SK-N-SH treated with all-trans-retinoic acid at 6 μM for 48 hours (cell line): Measurements from ENCODE around the gene TSPAN9.

Experiments
- ATAC-seq: fragments of 200-7000 bp; cut with Tn5 transposase; 3 replicates; pipeline ENCODE4 v1.9.1; 2020; ENCODE audit warnings: mild to moderate bottlenecking, moderate library complexity
- ARNTL ChIP-seq: fragments of 450-650 bp; formaldehyde crosslinking; IDR thresholded peaks from 2 replicates; pipeline ENCODE4 v1.5.0; 2020; ENCODE audit warnings: low read depth, mild to moderate bottlenecking, moderate library complexity, borderline replicate concordance
- BACH2 ChIP-seq: fragments of 250-450 bp; sonication (Bioruptor Pico); IDR thresholded peaks from 2 replicates; pipeline ENCODE4 v1.9.0; 2021; ENCODE audit warnings: mild to moderate bottlenecking, borderline replicate concordance
- CSDC2 ChIP-seq: fragments of 250-450 bp; sonication (Bioruptor Pico); IDR thresholded peaks from 2 replicates; pipeline ENCODE4 v1.5.0; 2020; ENCODE audit warnings: mild to moderate bottlenecking, moderate library complexity
- ESRRG ChIP-seq: fragments of 250-450 bp; sonication (Bioruptor Pico); IDR thresholded peaks from 2 replicates; pipeline ENCODE4 v1.6.1; 2021; ENCODE audit warnings: mild to moderate bottlenecking
- GLIS3 ChIP-seq: fragments of 250-450 bp; sonication (Bioruptor Pico); IDR thresholded peaks from 2 replicates; pipeline ENCODE4 v1.5.0; 2020; ENCODE audit warnings: mild to moderate bottlenecking, moderate library complexity
- ISL1 ChIP-seq: fragments of 250-450 bp; sonication (Bioruptor Pico); IDR thresholded peaks from 2 replicates; pipeline ENCODE4 v2.1.2; 2022; ENCODE audit warnings: mild to moderate bottlenecking, moderate library complexity
- OSR1 ChIP-seq: fragments of 250-450 bp; sonication (Bioruptor Pico); IDR thresholded peaks from 2 replicates; pipeline ENCODE4 v1.8.0; 2022; ENCODE audit warnings: moderate library complexity, mild to moderate bottlenecking, inconsistent platforms
- PPARA ChIP-seq: fragments of 250-450 bp; sonication (Bioruptor Pico); IDR thresholded peaks from 2 replicates; pipeline ENCODE4 v1.5.0; 2020; ENCODE audit warnings: mild to moderate bottlenecking, borderline replicate concordance
- RARB ChIP-seq: fragments of 250-450 bp; sonication (Bioruptor Pico); IDR thresholded peaks from 2 replicates; pipeline ENCODE4 v1.8.0; 2021; ENCODE audit warnings: mild to moderate bottlenecking, moderate library complexity
- SNAI2 ChIP-seq: fragments of 250-450 bp; sonication (Bioruptor Pico); IDR thresholded peaks from 2 replicates; pipeline ENCODE4 v1.5.0; 2020; ENCODE audit warnings: mild to moderate bottlenecking, moderate library complexity
- TCF4 ChIP-seq: fragments of 250-450 bp; sonication (Bioruptor Pico); IDR thresholded peaks from 2 replicates; pipeline ENCODE4 v1.8.0; 2021; ENCODE audit warnings: mild to moderate bottlenecking, moderate library complexity, borderline replicate concordance
- TOX ChIP-seq: fragments of 250-450 bp; sonication (Bioruptor Pico); IDR thresholded peaks from 2 replicates; pipeline ENCODE4 v1.8.0; 2021; ENCODE audit warnings: mild to moderate bottlenecking, moderate library complexity, borderline replicate concordance
- ZC3H10 ChIP-seq: fragments of 250-450 bp; sonication (Bioruptor Pico); IDR thresholded peaks from 2 replicates; pipeline ENCODE4 v1.5.1; 2021; ENCODE audit warnings: mild to moderate bottlenecking, moderate library complexity
- ZFP3 ChIP-seq: fragments of 250-450 bp; sonication (Bioruptor Pico); IDR thresholded peaks from 2 replicates; pipeline ENCODE4 v1.5.0; 2020; ENCODE audit warnings: mild to moderate bottlenecking, moderate library complexity
- ZFP30 ChIP-seq: fragments of 450-650 bp; formaldehyde crosslinking; IDR thresholded peaks from 2 replicates; pipeline ENCODE4 v1.5.0; 2022; ENCODE audit warnings: mild to moderate bottlenecking, moderate library complexity
- ZNF70 ChIP-seq: fragments of 450-650 bp; formaldehyde crosslinking; IDR thresholded peaks from 2 replicates; pipeline ENCODE4 v1.5.0; 2020; ENCODE audit warnings: mild to moderate bottlenecking, moderate library complexity
- ZNF8 ChIP-seq: fragments of 450-650 bp; formaldehyde crosslinking; IDR thresholded peaks from 2 replicates; pipeline ENCODE4 v1.5.0; 2020; ENCODE audit warnings: mild to moderate bottlenecking, moderate library complexity
- TF ChIP-seq, protein P1 (sequence below): fragments of 250-450 bp; sonication (Bioruptor Pico); IDR thresholded peaks from 2 replicates; pipeline ENCODE4 v1.8.0; 2020; ENCODE audit warnings: mild to moderate bottlenecking, moderate library complexity, borderline replicate concordance
- TF ChIP-seq, protein P2 (sequence below): fragments of 250-450 bp; sonication (Bioruptor Pico); IDR thresholded peaks from 2 replicates; pipeline ENCODE4 v1.5.0; 2020; ENCODE audit warnings: mild to moderate bottlenecking, moderate library complexity
- TF ChIP-seq, protein P3 (sequence below): fragments of 250-450 bp; sonication (Bioruptor Pico); IDR thresholded peaks from 2 replicates; pipeline ENCODE4 v1.8.0; 2021; ENCODE audit warnings: low read depth, mild to moderate bottlenecking, moderate library complexity, borderline replicate concordance
- TF ChIP-seq, protein P4 (sequence below): fragments of 250-450 bp; sonication (Bioruptor Pico); IDR thresholded peaks from 2 replicates; pipeline ENCODE4 v1.5.1; 2021; ENCODE audit warnings: mild to moderate bottlenecking, moderate library complexity

The TSPAN9 gene

DNA sequence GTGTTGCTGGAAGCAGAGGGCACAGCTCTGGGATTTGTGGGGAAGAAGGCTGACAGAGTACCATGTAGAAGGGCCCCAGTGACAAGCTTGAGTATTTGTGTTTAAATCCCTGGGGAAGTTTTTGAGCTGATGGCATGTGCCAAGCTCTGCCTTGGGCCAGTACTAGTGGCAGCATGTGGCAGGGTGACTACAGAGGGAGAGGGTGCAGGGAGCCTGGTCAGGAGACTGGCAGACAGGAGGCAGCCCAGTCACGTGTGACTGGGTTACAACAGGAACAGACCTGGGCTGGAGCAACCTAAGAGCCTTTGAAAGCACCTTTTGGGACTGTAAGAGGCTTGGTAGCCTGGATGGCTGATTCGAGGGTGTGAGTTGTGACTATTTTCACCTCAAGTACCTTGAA lies 112.1 kb downstream of the TSPAN9 start:
- ATAC-seq: no peak
- TF ChIP-seq ZNF70 (CRISPR knock-in tag) (no peak), BACH2 (CRISPR knock-in tag) (no peak), GLIS3 (CRISPR knock-in tag) (no peak), ESRRG (CRISPR knock-in tag) (no peak), TCF4 (CRISPR knock-in tag) (no peak)
- TF ChIP-seq, protein P1, sequence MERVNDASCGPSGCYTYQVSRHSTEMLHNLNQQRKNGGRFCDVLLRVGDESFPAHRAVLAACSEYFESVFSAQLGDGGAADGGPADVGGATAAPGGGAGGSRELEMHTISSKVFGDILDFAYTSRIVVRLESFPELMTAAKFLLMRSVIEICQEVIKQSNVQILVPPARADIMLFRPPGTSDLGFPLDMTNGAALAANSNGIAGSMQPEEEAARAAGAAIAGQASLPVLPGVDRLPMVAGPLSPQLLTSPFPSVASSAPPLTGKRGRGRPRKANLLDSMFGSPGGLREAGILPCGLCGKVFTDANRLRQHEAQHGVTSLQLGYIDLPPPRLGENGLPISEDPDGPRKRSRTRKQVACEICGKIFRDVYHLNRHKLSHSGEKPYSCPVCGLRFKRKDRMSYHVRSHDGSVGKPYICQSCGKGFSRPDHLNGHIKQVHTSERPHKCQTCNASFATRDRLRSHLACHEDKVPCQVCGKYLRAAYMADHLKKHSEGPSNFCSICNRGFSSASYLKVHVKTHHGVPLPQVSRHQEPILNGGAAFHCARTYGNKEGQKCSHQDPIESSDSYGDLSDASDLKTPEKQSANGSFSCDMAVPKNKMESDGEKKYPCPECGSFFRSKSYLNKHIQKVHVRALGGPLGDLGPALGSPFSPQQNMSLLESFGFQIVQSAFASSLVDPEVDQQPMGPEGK (CRISPR knock-in tag): no peak
- TF ChIP-seq, protein P2, sequence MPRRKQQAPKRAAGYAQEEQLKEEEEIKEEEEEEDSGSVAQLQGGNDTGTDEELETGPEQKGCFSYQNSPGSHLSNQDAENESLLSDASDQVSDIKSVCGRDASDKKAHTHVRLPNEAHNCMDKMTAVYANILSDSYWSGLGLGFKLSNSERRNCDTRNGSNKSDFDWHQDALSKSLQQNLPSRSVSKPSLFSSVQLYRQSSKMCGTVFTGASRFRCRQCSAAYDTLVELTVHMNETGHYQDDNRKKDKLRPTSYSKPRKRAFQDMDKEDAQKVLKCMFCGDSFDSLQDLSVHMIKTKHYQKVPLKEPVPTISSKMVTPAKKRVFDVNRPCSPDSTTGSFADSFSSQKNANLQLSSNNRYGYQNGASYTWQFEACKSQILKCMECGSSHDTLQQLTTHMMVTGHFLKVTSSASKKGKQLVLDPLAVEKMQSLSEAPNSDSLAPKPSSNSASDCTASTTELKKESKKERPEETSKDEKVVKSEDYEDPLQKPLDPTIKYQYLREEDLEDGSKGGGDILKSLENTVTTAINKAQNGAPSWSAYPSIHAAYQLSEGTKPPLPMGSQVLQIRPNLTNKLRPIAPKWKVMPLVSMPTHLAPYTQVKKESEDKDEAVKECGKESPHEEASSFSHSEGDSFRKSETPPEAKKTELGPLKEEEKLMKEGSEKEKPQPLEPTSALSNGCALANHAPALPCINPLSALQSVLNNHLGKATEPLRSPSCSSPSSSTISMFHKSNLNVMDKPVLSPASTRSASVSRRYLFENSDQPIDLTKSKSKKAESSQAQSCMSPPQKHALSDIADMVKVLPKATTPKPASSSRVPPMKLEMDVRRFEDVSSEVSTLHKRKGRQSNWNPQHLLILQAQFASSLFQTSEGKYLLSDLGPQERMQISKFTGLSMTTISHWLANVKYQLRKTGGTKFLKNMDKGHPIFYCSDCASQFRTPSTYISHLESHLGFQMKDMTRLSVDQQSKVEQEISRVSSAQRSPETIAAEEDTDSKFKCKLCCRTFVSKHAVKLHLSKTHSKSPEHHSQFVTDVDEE: no peak

DNA sequence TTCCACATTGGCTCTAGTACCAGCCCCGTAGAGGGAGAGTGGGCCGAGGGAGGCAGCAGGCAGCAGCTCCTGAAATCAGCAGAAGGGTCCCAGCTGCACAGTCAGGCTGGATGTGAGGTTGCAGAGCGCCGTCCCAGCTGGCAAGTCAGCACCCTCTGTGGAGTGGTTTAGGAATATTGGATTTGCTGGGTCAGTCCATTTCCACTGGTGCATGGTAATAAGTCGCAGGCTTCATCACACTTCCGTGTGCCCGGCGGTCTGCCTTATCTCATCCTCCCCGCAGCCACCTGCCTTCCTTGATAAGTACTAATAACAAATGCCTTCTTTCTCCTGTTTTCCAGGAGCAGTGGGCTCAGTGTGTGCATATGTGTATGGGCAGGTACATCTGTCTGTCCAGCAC lies 112.9 kb downstream of the TSPAN9 start:
- TF ChIP-seq TOX (CRISPR knock-in tag) (no peak), ZNF8 (no peak), ZC3H10 (CRISPR knock-in tag) (no peak), OSR1 (CRISPR knock-in tag) (no peak), BACH2 (CRISPR knock-in tag) (no peak), SNAI2 (CRISPR knock-in tag) (no peak)
- TF ChIP-seq, protein P1 (CRISPR knock-in tag): no peak
- TF ChIP-seq, protein P3, sequence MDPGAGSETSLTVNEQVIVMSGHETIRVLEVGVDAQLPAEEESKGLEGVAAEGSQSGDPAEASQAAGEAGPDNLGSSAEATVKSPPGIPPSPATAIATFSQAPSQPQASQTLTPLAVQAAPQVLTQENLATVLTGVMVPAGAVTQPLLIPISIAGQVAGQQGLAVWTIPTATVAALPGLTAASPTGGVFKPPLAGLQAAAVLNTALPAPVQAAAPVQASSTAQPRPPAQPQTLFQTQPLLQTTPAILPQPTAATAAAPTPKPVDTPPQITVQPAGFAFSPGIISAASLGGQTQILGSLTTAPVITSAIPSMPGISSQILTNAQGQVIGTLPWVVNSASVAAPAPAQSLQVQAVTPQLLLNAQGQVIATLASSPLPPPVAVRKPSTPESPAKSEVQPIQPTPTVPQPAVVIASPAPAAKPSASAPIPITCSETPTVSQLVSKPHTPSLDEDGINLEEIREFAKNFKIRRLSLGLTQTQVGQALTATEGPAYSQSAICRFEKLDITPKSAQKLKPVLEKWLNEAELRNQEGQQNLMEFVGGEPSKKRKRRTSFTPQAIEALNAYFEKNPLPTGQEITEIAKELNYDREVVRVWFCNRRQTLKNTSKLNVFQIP (CRISPR knock-in tag): no peak
- no peak; the same call in 2 of the 3 replicates for ATAC-seq

DNA sequence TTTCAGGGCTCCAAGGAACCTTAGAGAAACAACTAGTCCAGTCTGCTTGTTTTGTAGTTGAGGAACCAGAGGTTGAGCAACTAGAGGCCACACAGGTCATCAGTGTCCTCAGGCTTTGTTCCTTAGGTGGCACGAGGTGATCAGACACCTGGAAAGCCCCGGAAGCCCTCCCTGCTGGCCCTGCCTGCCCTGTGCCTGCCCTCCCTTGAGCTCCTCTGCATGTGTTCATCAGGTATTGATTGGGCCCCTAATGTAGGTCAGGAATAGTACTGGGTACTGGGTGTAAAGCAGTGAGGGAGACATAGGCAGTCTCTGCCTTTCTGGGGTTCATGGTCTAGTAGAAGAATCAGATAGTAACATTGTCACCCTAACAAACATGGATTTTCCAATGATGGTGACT lies 114.3 kb downstream of the TSPAN9 start:
- ATAC-seq: no peak
- TF ChIP-seq, protein P2: no peak
- TF ChIP-seq CSDC2 (CRISPR knock-in tag) (no peak), SNAI2 (CRISPR knock-in tag) (no peak), ZFP30 (CRISPR knock-in tag) (no peak), ZC3H10 (CRISPR knock-in tag) (no peak), ISL1 (CRISPR knock-in tag) (no peak), OSR1 (CRISPR knock-in tag) (no peak), RARB (CRISPR knock-in tag) (no peak), TOX (CRISPR knock-in tag) (no peak), ARNTL (CRISPR knock-in tag) (no peak), PPARA (no peak), ZNF8 (no peak), ESRRG (CRISPR knock-in tag) (no peak), GLIS3 (CRISPR knock-in tag) (no peak), ZNF70 (CRISPR knock-in tag) (no peak), ZFP3 (CRISPR knock-in tag) (no peak), BACH2 (CRISPR knock-in tag) (no peak)
- TF ChIP-seq, protein P4, sequence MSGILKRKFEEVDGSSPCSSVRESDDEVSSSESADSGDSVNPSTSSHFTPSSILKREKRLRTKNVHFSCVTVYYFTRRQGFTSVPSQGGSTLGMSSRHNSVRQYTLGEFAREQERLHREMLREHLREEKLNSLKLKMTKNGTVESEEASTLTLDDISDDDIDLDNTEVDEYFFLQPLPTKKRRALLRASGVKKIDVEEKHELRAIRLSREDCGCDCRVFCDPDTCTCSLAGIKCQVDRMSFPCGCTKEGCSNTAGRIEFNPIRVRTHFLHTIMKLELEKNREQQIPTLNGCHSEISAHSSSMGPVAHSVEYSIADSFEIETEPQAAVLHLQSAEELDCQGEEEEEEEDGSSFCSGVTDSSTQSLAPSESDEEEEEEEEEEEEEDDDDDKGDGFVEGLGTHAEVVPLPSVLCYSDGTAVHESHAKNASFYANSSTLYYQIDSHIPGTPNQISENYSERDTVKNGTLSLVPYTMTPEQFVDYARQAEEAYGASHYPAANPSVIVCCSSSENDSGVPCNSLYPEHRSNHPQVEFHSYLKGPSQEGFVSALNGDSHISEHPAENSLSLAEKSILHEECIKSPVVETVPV (CRISPR knock-in tag): no peak
- TF ChIP-seq, protein P1 (CRISPR knock-in tag): no peak
